GM23338 (cell line): ENCODE results near the gene CDH23. TPM values are rescaled to one million over a fixed set of nuclear protein-coding genes. Genes with fewer than 3 reads are reported as not detected.

Source experiments
- ATAC-seq: fragments of 200-7000 bp; cut with Tn5 transposase; 3 replicates; pipeline ENCODE4 v1.9.1; 2020
- DNase-seq: peaks from one replicate; pipeline ENCODE4 v3.0.0-alpha.2; 2015; ENCODE audit warnings: low spot score
- H2AFZ ChIP-seq: fragments of 200-600 bp; sonication (generic); 2 replicates; pipeline ENCODE4 v1.8.0; 2016; ENCODE audit warnings: antibody characterized with exemption, mild to moderate bottlenecking, moderate library complexity
- H3F3A ChIP-seq: fragments of 200-600 bp; sonication (generic); replicated peaks from 2 replicates; pipeline ENCODE4 v1.8.0; 2017; ENCODE audit warnings: antibody characterized with exemption, mixed run types, low read depth
- H3K27ac ChIP-seq: fragments of 200-600 bp; sonication (generic); 2 replicates; pipeline ENCODE4 v1.6.1; 2016; ENCODE audit warnings: low read depth
- H3K27me3 ChIP-seq: fragments of 200-600 bp; sonication (generic); 2 replicates; pipeline ENCODE4 v1.8.0; 2016; ENCODE audit warnings: mild to moderate bottlenecking, mixed run types, moderate library complexity; ENCODE audit not compliant: insufficient read depth
- H3K36me3 ChIP-seq: fragments of 200-600 bp; sonication (generic); 2 replicates; pipeline ENCODE4 v1.8.0; 2016; ENCODE audit warnings: mild to moderate bottlenecking; ENCODE audit not compliant: insufficient read depth
- H3K4me1 ChIP-seq: fragments of 200-600 bp; sonication (generic); 2 replicates; pipeline ENCODE4 v1.8.0; 2016; ENCODE audit warnings: mild to moderate bottlenecking, moderate library complexity; ENCODE audit not compliant: insufficient read depth
- H3K4me2 ChIP-seq: fragments of 200-600 bp; sonication (generic); 2 replicates; pipeline ENCODE4 v1.7.1; 2017; ENCODE audit warnings: mixed run types
- H3K4me3 ChIP-seq: fragments of 200-600 bp; sonication (generic); 2 replicates; pipeline ENCODE4 v1.6.1; 2016; ENCODE audit warnings: mixed run types
- H3K79me2 ChIP-seq: fragments of 200-600 bp; sonication (generic); replicated peaks from 2 replicates; pipeline ENCODE4 v1.8.0; 2017; ENCODE audit warnings: mild to moderate bottlenecking; ENCODE audit not compliant: insufficient read depth
- H3K9me2 ChIP-seq: fragments of 200-600 bp; sonication (generic); 2 replicates; pipeline ENCODE4 v1.8.0; 2017; ENCODE audit not compliant: insufficient read depth
- H4K20me1 ChIP-seq: fragments of 200-600 bp; sonication (generic); replicated peaks from 2 replicates; pipeline ENCODE4 v1.8.0; 2017; ENCODE audit warnings: mild to moderate bottlenecking; ENCODE audit not compliant: insufficient read depth
- H3K27ac Mint-ChIP-seq: 2 replicates; pipeline ENCODE4 v1.8.0; 2020; ENCODE audit warnings: inconsistent platforms, mild to moderate bottlenecking, moderate library complexity, mixed read lengths
- H3K27me3 Mint-ChIP-seq: 3 replicates; pipeline ENCODE4 v1.8.0; 2022; ENCODE audit warnings: low read depth, mild to moderate bottlenecking, moderate library complexity, mixed read lengths, inconsistent platforms; ENCODE audit not compliant: insufficient read depth, poor library complexity
- H3K36me3 Mint-ChIP-seq: 3 replicates; pipeline ENCODE4 v1.8.0; 2021; ENCODE audit warnings: low read depth, mild to moderate bottlenecking, inconsistent platforms, moderate library complexity, mixed read lengths
- H3K4me1 Mint-ChIP-seq: 3 replicates; pipeline ENCODE4 v1.8.0; 2020; ENCODE audit warnings: mild to moderate bottlenecking, inconsistent platforms, mixed read lengths
- H3K4me3 Mint-ChIP-seq: 3 replicates; pipeline ENCODE4 v1.8.0; 2021; ENCODE audit warnings: moderate library complexity, mild to moderate bottlenecking, inconsistent platforms, mixed read lengths
- H3K9me3 Mint-ChIP-seq: 3 replicates; pipeline ENCODE4 v1.8.0; 2020; ENCODE audit warnings: moderate library complexity, mild to moderate bottlenecking, inconsistent platforms, mixed read lengths
- CREB1 ChIP-seq: fragments of 250-450 bp; sonication (Bioruptor Pico); IDR thresholded peaks from 2 replicates; pipeline ENCODE4 v1.5.0; 2020; ENCODE audit warnings: low read depth, mild to moderate bottlenecking, moderate library complexity
- CTCF ChIP-seq, 2 experiments: fragments of 200-600 bp in 1 of 2; sonication (generic) in 1 of 2; conservative IDR thresholded peaks; 2 replicates each; pipeline versions ENCODE4 v1.5.1 to v1.6.1; 2016 to 2017; ENCODE audit warnings: antibody characterized with exemption in 2 of 2, low read depth in 2 of 2, mild to moderate bottlenecking in 2 of 2, moderate library complexity in 1 of 2
- ETS1 ChIP-seq: IDR thresholded peaks from 2 replicates; pipeline ENCODE4 v1.6.1; 2016; ENCODE audit warnings: antibody characterized with exemption
- EZH2 ChIP-seq: fragments of 200-600 bp; sonication (generic); IDR thresholded peaks from one replicate; pipeline ENCODE4 v1.8.0; 2017; ENCODE audit warnings: antibody characterized with exemption, mild to moderate bottlenecking, low read depth; ENCODE audit not compliant: unreplicated experiment
- JUNB ChIP-seq: IDR thresholded peaks from one replicate; pipeline ENCODE4 v1.6.1; 2016; ENCODE audit warnings: antibody characterized with exemption; ENCODE audit not compliant: unreplicated experiment
- NANOG ChIP-seq: IDR thresholded peaks from 2 replicates; pipeline ENCODE4 v1.6.1; 2016; ENCODE audit warnings: antibody characterized with exemption, borderline replicate concordance
- POLR2AphosphoS5 ChIP-seq: IDR thresholded peaks from 2 replicates; pipeline ENCODE4 v1.6.1; 2016; ENCODE audit warnings: antibody characterized with exemption, low read depth
- STAT1 ChIP-seq: IDR thresholded peaks from one replicate; pipeline ENCODE4 v1.6.1; 2016; ENCODE audit warnings: antibody characterized with exemption; ENCODE audit not compliant: unreplicated experiment
- ZNF114 ChIP-seq: fragments of 250-450 bp; sonication (Bioruptor Pico); IDR thresholded peaks from 2 replicates; pipeline ENCODE4 v1.5.0; 2020; ENCODE audit warnings: mild to moderate bottlenecking, moderate library complexity
- ZNF331 ChIP-seq: fragments of 250-450 bp; sonication (Bioruptor Pico); IDR thresholded peaks from 2 replicates; pipeline ENCODE4 v1.5.0; 2020; ENCODE audit warnings: low read depth, mild to moderate bottlenecking, moderate library complexity
- polyA plus RNA-seq: library from polyadenylated mRNA; unstranded; fragments of >200 nt; fragmentation: Nextera tagmentation; extraction: Ambion mirVana; gene quantifications from 2 replicates; pipeline ENCODE4 v1.2.1, GENCODE V29; 2016
- total RNA-seq: library from RNA; depleted of rRNA; stranded (reverse); fragments of >200 nt; shearing (Covaris generic); gene quantifications from 2 replicates; pipeline ENCODE4 v1.2.3, GENCODE V29; 2014
- TF ChIP-seq, protein P1 (sequence below): IDR thresholded peaks from one replicate; pipeline ENCODE4 v1.6.1; 2018; ENCODE audit warnings: antibody characterized with exemption; ENCODE audit not compliant: unreplicated experiment

CDH23 gene
- total and polyA plus RNA-seq, 2 experiments from 2014 or later, result 0.95 to 4.3 TPM

- no peak overlapping the region for H3K4me3 Mint-ChIP-seq
- H3K36me3 Mint-ChIP-seq, result no peaks in the 10 kb centered on the region
- no peaks in the 10 kb centered on the region for H3K27me3 ChIP-seq
- peaks cover 39% of the 10 kb centered on the region for H3K4me1 Mint-ChIP-seq
- H3K79me2 ChIP-seq, result no peaks in the 10 kb centered on the region
- no peak overlapping the region for H3K27ac ChIP-seq
- no peaks in the 10 kb centered on the region for H3K36me3 ChIP-seq
- DNase-seq (no peak), ATAC-seq (no peak)
- H3K4me2 ChIP-seq, result no peak overlapping the region
- H3K4me3 ChIP-seq, result no peak overlapping the region
- H3K27me3 Mint-ChIP-seq, result peaks cover 7% of the 10 kb centered on the region
- no peaks in the 10 kb centered on the region; the same call in 1 of the 2 replicates for H3K4me1 ChIP-seq
- no peaks in the 10 kb centered on the region for H4K20me1 ChIP-seq
- H2AFZ ChIP-seq, result no peak overlapping the region
- no peaks in the 10 kb centered on the region for H3F3A ChIP-seq
- H3K9me3 Mint-ChIP-seq, result no peaks in the 10 kb centered on the region; the same call in 2 of the 3 replicates
- no peaks in the 10 kb centered on the region for H3K9me2 ChIP-seq
- TF ChIP-seq CREB1 (CRISPR knock-in tag) (no peak), POLR2AphosphoS5 (no peak)
- no peak overlapping the region for H3K27ac Mint-ChIP-seq
Observed at GRCh38 chr10:71572962-71573361, 176.2 kb downstream of the CDH23 start.

DNA sequence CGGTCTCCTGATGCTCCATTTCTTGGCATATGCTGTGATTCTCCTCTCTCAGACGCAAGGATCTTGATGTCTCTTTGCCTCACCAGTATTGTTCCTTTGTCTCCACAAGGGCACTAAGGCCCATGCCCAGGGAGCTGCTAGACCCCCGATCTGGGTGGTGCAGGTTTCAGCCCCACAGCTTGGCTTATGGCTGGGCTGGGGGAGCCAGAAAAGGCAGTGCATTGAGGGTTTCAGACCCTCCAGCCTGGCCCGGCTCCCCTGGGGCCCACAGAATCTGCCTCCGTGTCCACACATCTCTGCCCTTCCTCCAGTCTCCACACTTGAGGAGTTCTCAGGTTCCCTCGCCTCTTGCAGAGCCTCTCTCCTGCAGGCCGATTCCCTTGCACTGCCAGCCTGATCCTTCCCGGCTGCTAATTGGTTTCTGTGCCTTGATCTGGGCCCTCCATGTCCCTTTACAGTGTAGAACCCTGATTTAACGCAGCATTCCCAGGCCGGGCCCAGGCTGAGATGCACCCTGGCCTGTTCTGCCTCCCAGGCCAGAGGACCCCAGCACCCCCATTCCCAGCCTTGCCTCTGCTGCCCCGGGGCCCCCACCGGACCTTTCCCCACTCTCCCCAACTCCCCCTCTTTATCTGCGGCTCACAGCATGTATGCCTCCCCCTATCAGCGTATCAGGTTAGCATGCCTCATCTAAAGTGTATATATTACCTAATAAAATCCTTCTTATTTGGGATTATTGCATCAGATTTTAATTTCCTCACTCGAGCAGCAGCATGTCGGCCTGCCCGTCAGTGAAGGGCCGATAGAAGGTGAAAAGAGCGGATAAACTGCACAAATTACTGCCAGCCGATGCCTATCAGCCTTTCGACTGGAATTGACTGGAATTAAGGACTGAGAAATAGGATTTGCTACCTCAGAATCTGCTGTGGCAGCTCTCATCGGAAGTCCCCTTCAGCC is 177.1 kb downstream of the CDH23 start:
- Histone ChIP-seq H3K9me2 (no peaks in the 10 kb centered on the region), H3K27me3 (no peaks in the 10 kb centered on the region), H3K4me1 (no peaks in the 10 kb centered on the region; the same call in 1 of the 2 replicates), H2AFZ (peak overlapping the region; percentile 47), H3K79me2 (no peaks in the 10 kb centered on the region), H3F3A (no peaks in the 10 kb centered on the region), H3K4me3 (no peak overlapping the region), H3K27ac (no peak overlapping the region), H3K36me3 (no peaks in the 10 kb centered on the region), H4K20me1 (no peaks in the 10 kb centered on the region), H3K4me2 (no peak overlapping the region)
- no peak overlapping the region for H3K4me3 Mint-ChIP-seq
- H3K36me3 Mint-ChIP-seq, result no peaks in the 10 kb centered on the region
- DNase-seq (no peak), ATAC-seq (no peak)
- peaks cover 48% of the 10 kb centered on the region for H3K4me1 Mint-ChIP-seq
- peaks cover 7% of the 10 kb centered on the region for H3K27me3 Mint-ChIP-seq
- no peaks in the 10 kb centered on the region; the same call in 2 of the 3 replicates for H3K9me3 Mint-ChIP-seq
- H3K27ac Mint-ChIP-seq, result peak overlapping the region; percentile 43
- no peak for TF ChIP-seq POLR2AphosphoS5
- no peak for TF ChIP-seq CREB1 (CRISPR knock-in tag)
- TF ChIP-seq JUNB, result no peak
- no peak for TF ChIP-seq ZNF114 (CRISPR knock-in tag)
- no peak for TF ChIP-seq CTCF (conservative IDR thresholded peaks at IDR 0.05; ENCODE audit: low read depth in 2 of 2)
- TF ChIP-seq EZH2, result no peak
- no peak for TF ChIP-seq ETS1
- TF ChIP-seq, protein P1, sequence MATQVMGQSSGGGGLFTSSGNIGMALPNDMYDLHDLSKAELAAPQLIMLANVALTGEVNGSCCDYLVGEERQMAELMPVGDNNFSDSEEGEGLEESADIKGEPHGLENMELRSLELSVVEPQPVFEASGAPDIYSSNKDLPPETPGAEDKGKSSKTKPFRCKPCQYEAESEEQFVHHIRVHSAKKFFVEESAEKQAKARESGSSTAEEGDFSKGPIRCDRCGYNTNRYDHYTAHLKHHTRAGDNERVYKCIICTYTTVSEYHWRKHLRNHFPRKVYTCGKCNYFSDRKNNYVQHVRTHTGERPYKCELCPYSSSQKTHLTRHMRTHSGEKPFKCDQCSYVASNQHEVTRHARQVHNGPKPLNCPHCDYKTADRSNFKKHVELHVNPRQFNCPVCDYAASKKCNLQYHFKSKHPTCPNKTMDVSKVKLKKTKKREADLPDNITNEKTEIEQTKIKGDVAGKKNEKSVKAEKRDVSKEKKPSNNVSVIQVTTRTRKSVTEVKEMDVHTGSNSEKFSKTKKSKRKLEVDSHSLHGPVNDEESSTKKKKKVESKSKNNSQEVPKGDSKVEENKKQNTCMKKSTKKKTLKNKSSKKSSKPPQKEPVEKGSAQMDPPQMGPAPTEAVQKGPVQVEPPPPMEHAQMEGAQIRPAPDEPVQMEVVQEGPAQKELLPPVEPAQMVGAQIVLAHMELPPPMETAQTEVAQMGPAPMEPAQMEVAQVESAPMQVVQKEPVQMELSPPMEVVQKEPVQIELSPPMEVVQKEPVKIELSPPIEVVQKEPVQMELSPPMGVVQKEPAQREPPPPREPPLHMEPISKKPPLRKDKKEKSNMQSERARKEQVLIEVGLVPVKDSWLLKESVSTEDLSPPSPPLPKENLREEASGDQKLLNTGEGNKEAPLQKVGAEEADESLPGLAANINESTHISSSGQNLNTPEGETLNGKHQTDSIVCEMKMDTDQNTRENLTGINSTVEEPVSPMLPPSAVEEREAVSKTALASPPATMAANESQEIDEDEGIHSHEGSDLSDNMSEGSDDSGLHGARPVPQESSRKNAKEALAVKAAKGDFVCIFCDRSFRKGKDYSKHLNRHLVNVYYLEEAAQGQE, result no peak
- no peak for TF ChIP-seq NANOG
- TF ChIP-seq ZNF331 (CRISPR knock-in tag), result no peak
- no peak for TF ChIP-seq STAT1
